GM19351 (cell line): ENCODE data around the gene MMP28.
"Not testable (repeated sequence)": the region's sequence is repeated elsewhere in the genome, so short reads cannot be mapped to it uniquely, and the experiment has no call there.

Experiments used
- ATAC-seq: cut with Tn5 transposase; IDR thresholded peaks from one replicate; pipeline ENCODE4 v1.9.1; 2021; ENCODE audit warnings: mild to moderate bottlenecking, moderate library complexity; ENCODE audit not compliant: unreplicated experiment

The MMP28 gene

DNA sequence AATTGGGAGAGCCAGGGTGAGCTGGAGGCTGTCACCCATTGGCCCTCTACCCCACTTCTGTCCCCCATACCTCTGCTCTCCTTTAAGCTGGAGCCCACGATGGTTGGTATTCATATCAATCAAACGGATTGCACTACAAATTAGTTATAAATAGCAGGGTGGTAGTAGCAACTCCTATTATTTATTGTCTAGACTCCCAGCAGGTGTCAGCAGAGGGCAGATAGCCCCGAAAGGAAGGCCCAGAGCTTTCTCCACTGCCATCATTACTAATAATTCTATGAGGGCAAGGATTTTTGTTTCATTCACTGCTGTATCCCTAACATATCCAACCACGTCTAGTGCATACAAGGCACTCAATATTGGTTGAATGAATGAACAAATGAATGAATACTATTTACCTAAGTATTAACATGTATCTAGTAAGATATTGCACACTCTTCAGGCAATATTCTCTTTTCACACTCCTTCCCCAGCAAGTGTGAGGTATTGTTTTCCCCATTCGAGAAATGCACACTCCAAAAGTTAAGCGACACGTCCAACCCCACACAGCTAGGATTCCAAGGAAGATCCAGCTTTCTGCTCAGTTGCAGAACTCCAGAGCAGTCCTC is 28.4 kb downstream of the MMP28 start:
- ATAC-seq = no peak

DNA sequence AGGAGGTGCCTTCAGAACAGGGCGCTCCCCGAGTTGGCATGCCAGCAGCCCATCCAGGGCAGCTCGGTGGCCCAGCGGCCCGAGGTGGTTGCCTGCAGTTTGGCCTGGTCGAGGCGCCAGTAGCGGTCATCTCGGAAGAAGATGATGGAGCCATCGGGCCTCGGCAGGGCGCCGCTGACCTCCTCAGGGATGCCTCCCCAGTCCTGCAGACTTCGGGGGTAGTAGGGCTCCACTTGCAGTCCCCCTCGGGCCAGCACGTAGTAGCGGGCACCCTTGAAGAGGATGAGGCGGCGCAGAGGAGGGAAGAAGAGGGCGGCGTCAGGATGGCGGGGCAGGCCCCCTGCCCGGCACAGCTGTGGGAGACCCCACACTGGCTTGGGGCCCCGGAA is 29.0 kb downstream of the MMP28 start:
- no peak for ATAC-seq

DNA sequence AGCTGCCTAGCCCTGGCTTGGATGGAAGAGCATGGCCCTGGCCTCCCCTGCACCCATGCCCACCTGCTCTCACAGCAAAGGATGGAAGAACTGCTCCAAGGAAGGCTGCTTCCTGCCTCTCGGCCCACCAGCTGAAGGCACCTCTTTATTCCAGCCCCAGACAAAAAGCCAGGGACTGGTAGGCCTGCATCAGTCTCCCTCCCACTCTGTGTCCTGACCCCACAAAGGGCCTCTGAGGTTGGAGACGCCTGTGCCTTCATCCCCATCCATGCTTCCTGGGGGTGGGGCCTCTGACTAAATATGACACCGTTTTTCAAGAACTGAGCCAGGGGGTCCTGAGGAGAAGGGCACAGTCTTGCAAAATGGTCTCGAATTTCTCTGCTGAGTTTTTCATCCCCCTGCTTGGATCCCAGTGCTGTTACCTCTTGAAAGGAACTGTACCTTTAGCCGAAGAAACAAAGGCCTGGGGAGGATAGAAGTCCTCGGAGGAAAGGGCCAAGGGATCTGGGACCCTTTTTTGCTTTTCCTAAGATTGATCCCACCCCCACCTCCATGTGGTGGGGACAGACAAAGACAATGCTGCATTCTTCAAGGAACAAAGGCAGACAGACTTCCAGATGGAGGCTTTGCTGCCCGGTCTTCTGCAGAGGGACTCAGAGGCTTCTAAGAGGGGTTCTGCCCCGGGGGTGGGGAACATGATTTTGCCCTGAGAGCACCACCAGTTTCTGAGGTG is 29.5 kb downstream of the MMP28 start:
- ATAC-seq = no peak

- ATAC-seq = no peak
Measured at GRCh38 chr17:35765086-35765710, 30.2 kb downstream of the MMP28 start.

GRCh38 chr17:35764123-35764991 is 31.1 kb downstream of the MMP28 start:
- peak; percentile 84 for ATAC-seq

GRCh38 chr17:35763767-35764122 is 31.7 kb downstream of the MMP28 start:
- no peak for ATAC-seq

- no peak for ATAC-seq
Measured at GRCh38 chr17:35761601-35762000, 33.8 kb downstream of the MMP28 start.

- ATAC-seq = no peak
Measured at GRCh38 chr17:35760587-35760986, 34.9 kb downstream of the MMP28 start, which contains the start of gene C17orf50. Gene C17orf50 (plus strand): TSS chr17:35760887. CDS start chr17:35760942, 55 bp downstream.

GRCh38 chr17:35757243-35757642 is 38.2 kb downstream of the MMP28 start:
- ATAC-seq = no peak

DNA sequence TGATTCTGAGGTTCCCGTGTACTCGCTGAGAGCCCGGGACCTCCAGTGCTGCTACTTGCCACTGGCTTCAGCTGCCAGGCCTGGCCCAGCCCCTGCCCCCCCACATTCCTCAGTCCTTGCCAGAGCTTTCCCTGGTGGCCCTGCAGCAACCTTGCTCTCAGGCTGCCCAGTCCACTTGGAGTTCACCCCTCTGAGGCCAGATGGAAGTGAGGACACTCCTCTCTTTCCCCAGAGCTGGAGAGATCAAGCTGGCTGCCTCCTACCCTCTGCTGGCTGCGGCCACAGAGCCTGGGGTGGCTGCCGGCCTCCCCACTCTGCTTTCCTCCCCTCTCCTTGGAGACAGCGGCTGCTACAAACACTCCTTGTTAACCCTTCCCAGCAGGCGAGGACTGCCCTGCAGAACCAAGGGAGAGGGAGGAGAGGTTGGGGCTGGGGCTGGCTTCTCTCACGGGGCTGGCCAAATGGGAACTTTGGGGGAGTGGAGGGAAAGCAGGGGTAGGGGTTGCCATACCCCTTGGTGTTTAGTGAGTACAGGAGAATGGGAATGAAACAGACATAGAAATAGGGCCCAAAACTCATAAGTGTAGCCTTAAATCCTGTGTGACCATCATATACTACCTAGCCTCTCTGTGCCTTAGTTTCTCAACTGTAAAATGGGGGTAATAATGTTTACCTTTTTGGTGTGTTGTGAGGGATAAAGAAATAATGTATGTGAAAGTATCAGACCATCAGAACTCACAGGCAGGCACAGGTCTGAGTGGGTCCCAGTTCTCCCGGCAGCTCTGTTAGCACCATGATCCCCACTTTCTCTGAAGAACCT is 42.3 kb downstream of the MMP28 start, which contains the start of gene GAS2L2:
Gene GAS2L2 (minus strand): TSS at position 295 of the 820 bp plus-strand sequence. CDS start 389 bp downstream, outside the sequence.
- ATAC-seq = no peak

DNA sequence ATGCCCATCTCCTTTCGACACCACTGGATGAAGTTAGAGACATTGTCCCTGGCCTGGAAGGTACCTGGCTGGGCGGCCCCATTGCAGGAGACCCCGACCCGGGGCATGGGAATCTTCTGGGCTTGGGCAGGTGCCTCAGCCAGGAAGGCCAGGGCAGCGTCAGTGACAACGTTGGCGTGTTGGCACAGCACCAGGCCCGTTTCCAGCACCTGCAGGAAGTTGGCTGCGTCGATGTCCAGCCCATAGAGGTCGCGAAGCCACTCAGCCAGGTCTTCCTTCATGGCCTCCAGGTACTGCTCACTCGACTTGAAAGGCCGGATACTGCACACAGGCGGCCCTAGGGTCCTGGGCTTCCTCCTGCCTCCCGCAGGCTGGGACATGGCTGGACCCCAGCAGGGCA is 43.0 kb downstream of the MMP28 start:
- ATAC-seq = no peak

DNA sequence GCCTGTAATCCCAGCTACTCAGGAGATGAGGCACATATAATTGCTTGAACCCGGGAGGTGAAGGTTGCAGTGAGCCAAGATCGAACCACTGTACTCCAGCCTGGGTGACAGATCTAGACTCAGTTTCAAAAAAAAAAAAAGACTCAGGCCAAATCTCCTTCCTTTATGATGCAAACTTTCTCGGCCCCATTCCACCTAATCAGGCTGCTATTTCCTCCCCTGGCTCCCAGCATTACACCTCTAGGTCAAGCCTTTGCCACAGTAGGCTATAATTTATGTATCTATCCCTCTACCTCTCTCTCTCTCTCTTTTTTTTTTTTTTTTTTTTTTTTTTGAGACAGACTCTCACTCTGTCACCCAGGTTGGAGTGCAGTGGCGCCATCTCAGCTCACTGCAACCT is 43.9 kb downstream of the MMP28 start:
- ATAC-seq = not testable (repeated sequence)

DNA sequence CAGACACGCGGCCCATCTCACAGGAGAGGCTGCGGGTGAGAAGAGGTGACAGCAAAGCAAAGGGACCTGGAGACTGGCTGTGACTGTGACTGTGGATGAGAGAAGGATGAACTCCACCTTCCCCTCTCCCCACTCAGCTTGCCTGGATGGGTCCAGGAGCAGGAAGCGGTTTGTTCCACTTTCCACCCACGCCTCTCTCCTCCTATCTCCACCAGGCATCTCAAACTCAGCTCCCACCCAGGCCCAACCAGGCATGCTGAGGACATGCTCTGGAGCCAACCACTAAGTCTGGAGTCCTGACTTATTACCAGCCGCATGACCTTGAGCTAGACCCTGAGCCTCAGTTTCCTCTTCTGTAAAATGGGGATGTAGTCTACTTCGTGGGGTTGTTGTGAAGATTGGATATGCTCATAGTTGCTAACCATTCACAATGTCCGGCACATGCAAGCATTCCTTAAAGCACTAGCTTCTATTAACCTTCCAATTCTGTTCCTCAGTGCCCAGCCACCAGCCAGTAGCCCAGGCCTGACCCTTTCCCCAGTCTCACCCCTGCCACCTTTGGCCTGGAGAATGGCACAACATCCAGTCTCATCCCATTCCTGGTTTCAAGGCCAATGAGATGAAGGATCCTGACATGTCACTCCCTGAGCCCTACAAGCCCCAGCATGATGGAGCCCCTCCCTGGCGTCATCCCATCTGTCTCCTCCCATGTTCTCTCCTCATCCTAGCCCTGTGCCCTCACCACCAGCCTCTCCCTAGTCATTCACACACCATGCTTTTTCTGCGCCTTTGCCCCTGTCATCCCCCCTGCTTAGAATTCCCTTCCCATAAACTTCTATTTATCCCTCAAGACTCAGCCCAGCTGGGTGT is 44.7 kb downstream of the MMP28 start:
- ATAC-seq = no peak

DNA sequence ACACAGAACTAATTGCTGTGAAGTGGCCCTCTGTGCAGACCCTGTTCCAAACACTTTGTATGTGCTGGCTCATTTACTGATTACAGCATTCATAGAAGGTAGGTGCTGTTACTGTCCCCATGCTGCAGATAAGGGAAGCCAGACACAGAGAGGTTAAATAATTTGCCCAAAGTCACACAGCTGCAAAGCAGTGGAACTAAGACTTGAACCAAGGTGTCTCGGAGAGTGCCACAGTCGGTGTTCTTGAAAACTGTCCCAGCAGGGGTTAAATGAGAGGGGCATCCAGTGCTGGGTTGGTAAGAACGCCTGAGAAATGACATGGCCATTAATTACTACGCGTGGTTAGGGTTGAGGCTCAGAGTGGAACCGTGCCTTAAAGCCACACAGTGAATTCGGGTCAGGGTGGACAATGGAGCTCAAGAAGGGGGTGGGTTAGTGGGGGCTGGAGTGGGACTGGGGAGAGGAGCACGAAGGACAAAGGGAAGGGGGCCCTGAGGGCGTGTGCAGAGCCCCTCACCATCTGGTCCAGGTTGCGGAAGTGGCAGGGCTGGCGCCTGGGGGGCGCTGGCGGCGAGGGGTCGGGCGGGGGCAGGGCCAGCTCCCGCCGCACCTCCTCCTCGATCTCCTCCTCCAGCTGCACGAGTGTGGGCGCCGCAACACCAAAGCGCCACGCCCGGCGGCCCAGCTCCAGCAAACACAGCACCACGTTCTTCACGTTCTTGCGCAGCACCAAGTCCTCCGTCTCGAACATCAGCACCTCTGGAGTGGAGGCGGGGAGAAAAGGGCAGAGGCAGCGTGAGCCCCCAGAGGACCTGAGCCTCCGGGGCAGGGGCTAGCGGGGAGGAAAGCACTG is 45.7 kb downstream of the MMP28 start:
- no peak for ATAC-seq

- ATAC-seq = no peak
Measured at GRCh38 chr17:35748979-35749378, 46.5 kb downstream of the MMP28 start.

DNA sequence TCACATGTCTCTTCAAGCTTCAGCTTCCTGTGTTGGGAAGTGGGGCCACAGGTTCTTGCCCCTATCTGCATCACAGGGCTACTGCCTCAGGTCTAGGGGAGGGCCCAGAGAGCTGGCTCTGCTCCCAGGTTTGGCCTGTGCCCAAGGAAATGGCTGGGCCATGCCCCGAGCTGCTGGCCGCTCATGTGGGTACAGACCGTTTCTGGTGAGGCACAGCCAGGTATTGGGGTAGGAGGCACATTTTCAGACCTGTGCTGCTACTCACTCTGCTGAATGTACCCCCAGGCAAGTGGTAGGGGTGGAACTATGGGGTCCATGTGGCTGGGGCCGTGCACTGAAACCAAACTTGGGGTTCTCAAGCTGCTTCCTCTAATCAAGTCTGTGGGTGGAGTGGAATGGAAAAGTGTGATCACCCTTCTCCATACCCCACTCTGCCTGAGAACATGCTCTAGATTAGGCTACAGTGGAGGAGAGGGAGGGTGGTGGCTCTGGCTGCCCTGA is 47.0 kb downstream of the MMP28 start:
- no peak for ATAC-seq

DNA sequence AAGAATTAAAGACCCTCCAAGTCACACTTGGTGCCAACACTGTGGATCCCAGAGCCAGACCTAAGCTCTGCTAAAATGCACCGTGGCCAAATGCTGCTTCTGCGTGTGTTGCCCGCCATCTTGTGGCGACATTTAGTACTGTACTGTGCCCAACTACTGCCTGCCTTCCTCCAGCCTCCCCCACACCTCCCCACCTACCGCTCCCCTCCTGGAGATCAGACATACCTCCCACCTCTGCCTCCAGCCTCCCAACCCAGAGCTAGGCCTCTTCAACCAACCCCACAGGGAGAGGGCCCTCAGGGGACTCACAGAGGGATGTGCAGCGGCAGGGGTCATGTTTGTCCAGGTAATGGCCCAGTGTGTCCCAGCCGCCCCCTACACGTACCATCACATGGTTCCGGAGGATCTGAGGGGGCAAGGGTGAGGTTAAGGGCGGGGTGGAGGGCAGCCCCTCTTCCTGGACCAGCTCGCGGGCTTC is 47.9 kb downstream of the MMP28 start:
- no peak for ATAC-seq

DNA sequence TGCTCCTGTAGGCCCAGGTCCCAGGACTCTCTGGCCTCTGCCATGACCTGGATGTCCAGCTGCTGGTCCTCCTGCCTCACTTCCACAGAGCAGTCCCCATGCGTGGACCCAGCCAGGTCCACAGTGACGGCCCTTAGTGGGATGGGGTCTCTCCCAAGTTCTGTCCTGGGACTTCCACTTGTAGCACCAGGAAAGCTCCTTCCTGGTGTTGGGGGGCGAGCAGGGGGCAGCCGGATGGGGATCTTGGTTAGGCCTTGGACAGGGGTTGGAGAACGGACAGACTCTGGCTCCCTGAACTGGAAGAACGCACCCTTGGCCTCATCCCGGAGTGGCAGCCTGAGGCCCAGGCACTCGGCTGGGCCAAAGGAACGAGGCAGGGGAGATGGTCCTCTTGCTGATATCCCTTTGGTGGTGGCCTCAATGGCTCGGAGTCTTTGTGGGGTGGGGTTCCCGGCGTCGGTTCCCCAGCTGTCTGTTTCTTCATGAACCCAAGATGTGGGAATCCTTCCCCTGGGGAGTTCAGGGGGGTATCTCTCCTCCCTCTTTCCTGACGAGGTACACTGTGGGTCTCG is 49.6 kb downstream of the MMP28 start:
- no peak for ATAC-seq
